ENCODE measurements around the gene AAGAB.
"Not testable (repeated sequence)": the region's sequence is repeated elsewhere in the genome, so short reads cannot be mapped to it uniquely, and the experiment has no call there.

AAGAB gene

DNA sequence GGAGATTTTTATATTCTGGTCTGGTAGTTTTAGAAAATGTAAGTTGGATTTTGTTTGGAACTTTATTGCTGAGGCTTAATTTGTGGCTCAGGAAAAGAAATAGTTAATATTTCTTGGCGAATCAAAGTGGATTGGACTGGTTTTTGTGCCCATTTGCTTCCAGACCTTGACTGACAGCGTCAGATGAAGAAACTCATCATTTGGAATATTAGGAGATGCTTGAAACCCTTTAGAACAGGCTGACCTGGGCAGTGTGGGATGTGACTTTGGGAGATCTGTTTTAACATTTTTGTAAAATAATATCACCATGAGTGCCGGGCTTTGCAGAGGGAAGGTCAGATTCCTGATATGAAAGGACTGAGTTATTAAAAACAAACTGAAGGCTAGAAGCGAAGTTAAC lies 83.0 kb downstream of the AAGAB start:
- DNase-seq (ENCODE audit: low read depth in 2 of 2): no peak

DNA sequence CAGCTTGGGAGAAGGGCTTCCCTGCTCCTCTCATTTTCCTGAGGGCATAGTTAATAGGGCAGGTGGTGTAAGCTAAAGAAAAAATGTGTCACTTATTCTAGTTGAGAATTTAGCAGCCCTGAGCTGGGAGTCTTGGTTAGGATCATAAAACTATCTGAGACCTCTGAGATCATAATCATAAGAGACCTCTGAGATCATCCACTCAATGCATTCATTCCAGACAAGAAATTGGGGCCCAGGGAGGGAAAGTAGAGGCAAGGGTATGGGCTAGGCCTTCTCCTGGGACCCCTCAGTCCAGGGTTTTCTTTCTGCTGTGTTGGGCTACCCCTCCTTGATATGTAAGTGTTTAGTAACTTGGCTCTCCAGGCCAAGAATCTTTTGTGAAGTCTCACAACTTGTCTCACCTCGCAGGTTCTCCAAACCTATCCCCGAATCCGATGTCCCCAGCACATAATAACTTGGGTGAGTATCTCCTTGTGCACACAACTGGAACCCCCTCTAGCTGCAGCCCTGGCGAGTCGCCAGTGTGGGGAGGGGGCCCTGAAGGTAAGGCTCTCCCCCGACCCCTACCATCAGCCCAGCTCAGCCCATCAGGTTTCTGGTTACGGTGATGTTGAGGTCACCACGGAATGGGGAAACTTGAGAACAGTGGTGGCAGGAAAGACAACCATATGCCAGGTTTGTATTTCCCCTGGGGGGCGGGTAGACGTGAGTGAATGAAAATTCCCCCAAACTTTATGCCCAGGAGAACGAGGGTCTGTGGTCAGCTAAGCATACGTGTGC lies 84.1 kb downstream of the AAGAB start:
- DNase-seq (ENCODE audit: low read depth in 2 of 2): no peak

DNA sequence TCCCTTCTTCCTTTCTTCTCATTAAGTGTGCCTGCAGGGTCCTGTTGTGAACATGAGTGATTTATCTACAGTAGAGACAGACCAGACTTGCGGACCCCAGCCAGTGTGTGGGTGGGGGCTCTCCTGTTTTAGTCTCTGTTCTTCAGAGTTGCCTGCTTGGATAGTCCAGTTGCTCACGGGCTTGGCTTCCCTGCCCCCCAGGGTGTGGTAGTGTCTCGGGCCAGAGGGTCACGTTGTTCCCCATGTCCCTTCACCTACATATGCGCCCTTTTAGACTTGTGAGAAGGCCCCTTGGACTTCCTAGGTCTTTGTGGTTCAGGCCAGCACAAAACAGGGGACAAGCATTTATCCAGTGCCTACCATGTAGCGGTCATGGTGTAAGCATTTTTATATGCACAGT lies 85.8 kb downstream of the AAGAB start:
- DNase-seq (ENCODE audit: low read depth in 2 of 2): no peak

DNA sequence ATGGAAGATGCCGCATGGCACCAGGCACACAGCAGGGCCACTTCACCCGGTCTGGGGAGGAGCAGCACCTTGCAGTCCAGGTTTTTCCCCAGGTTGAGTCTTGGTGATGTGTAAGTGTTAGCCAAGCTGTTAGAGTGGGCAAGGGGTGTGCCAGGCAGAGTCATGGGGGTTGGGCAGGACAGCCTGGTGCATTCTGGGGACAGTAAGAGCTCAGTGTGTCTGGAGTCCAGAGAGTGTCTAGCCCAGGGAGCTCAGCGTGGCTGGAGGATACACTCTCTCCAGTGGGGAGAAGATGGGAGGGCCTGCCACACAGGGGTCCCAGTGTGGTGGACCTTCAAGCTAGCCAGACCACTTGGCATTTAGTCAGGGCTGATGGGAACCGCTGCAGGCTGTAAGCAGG lies 87.4 kb downstream of the AAGAB start:
- no peak for DNase-seq (ENCODE audit: low read depth in 2 of 2)

DNA sequence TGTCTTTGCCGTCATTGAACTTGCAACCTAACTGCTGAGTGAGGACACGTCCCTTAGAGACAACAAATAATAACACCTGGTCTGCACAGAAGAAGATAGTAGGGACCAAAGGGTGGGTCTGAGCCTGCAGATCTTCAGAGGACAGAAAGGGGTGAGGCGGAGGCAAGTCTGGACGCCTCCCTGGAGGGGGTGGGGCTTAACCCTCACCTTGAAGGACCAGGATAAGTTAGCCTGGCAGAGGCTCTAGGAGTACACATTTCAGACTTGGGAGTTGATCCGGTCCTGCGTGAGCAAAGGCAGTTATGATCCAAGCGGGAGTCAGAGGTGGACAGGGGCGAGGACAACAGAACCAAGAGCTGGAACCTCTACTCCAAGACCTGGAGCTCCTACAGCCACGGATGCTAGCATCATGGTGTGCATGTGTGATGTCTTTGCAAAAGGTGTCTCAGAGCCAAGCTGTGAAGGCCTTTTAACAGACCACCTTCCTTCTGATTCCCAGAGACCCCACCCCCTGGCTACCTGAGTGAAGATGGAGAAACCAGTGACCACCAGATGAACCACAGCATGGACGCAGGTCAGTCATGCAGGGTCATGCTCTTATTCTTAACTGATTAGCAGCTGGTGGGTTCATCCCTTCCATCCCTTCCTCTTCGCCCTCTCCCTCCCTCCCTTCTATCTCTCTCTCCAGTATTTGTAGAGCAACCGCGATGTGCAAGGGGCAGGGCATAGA lies 88.0 kb downstream of the AAGAB start:
- DNase-seq (ENCODE audit: low read depth in 2 of 2): no peak

DNA sequence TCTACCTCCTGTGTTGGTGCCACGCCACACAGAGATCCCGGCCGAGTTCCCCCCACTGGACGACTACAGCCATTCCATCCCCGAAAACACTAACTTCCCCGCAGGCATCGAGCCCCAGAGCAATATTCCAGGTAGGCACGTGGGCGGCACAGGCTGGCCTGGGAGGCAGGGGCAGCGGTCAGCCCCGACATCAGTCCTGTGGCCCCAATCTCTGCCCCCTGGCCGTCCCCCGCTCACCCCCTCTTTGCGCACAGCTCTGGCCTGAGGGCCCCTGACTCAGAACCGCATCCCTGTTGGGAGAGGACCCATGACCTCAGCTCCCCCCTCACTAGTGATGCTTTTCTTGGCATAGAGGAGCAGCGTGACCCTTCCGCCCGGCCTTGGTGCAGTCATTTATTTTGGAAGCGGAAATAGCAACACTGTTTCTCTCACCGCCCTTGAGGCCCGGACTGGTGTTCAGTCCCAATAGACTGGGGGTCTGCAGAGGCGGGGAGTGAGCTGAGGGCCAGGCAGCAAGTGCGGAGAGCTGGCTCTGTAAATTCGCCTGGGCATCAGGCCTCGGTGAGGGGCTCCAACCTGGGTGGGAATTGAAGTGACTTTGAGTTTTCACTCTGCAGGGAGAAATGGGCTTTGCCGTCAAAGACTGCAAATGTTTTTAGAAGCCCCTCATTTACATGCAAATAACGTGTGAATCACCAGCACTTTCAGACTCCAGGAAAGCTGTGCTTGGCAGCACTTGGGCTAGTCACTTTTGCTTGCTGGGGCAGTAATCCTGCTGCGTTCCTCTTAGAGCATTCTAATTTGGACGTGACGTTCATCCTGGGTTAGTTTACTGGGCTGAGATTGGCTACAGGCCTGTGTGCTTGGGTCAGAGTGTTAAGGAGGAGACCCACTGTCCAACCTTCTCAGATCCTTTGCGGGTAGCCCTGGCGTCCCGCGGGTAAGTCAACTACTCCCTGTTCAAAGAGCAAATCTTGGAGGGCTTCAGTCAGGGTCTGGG lies 88.9 kb downstream of the AAGAB start:
- no peak for DNase-seq (ENCODE audit: low read depth in 2 of 2)

DNA sequence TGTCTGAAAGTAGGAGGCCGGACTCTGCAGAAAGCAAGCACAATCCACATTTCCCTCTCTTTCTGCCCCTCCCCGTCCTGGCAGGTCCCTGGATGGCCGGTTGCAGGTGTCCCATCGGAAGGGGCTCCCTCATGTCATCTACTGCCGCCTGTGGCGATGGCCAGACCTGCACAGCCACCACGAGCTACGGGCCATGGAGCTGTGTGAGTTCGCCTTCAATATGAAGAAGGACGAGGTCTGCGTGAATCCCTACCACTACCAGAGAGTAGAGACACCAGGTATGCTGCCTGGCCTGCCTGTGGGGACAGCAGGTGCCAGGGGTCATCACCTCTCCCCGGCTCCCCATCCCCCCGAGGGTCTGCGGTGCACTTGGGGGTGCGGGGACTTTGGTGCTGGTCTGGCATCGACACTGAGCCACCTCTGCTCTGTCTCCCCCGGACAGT lies 89.6 kb downstream of the AAGAB start:
- DNase-seq (ENCODE audit: low read depth in 2 of 2): no peak

DNA sequence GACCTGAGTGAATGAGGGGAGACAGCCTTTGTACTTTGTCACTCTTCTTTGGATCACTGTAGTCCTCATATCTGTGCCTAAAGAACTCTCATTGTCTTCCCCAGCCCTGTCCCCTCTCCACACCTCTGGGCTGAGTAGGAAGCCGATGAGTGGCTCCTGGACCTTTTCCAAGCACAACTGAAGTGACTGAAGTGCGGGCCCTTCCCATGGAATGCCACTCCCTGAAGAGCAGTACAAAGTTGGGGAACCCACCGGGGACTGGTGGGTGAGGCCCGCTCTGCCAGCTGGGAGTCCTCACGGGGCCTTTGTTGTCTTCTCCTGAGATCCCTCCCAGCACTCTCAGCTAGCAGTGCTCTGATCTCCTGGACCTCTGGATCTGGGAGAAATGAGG lies 90.1 kb downstream of the AAGAB start:
- DNase-seq (ENCODE audit: low read depth in 2 of 2): no peak

DNA sequence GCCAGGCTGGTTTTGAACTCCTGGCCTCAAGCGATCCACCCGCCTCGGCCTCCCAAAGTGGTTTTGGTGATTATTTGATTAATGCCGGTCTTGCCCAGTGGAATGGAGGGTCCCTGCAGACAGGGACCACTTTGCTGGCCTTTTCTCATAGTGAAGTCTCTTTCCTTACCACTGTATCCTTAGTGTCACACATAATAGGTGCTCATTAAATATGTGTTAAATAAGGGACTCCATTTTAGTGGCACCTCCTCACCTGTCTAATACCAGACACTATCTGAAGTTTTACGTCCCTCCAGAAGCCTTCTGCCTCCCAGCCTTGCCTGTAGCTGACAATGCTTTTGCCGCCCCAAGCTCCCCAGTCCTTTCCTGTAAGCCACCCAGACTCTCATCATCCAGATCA lies 91.3 kb downstream of the AAGAB start:
- DNase-seq (ENCODE audit: low read depth in 2 of 2): no peak

DNA sequence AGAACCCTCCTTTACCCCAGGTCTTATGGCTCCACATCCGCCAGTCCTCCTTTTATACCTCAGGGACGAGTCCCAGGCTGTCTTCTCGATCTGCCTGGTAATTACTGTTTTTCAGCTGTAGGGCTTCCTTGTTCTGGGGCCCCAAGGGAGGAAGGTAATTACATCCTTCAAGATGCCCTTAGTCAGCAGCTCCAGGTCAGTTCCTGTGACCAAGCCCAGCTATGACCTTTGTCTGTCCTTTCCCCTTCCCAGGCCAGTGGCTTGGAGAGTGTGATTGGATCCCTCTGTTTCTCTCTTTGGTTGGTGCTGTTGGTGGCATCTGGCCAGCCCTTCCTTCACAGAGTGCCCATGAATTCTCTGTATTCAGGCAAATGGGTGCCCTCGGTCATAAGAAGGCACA lies 92.6 kb downstream of the AAGAB start:
- no peak for DNase-seq (ENCODE audit: low read depth in 2 of 2)

DNA sequence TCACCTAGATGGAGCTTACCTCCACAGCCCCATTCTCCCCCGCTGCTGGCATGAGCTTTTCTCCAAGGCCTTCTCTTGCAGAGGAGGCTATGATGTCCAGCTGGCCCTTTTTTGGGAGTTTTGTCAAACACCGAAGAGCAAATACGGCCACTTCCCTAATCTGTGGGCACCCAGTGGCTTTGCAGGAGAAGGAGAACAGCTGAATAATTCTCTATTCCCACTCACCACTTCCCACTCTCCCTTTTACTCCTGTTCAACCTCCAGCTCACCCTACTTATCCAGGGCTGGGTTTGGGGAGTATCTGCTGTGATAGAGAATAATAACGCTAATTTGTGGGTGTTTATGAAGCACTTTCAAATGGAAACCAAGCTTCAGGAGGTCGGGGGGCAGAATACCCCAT lies 93.0 kb downstream of the AAGAB start:
- DNase-seq (ENCODE audit: low read depth in 2 of 2): no peak

DNA sequence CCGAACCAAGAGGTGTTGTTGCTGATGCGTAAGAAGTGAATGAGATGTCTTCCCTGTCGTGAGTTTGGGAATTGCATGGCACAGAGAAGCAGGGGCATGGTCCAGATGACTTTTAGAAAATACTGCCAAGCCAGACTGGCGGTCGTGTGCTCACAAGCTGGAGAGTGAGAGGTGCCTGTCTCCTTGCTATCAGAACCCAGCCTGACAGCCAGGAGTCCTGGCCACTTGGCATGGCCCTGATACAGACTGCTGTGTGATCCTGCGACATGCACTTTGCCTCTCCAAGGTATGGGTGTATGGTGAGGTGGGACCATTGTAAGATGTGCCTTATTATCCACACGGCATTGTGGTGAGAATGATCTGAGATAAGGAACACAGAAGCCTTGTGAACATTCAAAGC lies 96.1 kb downstream of the AAGAB start:
- DNase-seq (ENCODE audit: low read depth in 2 of 2): no peak

DNA sequence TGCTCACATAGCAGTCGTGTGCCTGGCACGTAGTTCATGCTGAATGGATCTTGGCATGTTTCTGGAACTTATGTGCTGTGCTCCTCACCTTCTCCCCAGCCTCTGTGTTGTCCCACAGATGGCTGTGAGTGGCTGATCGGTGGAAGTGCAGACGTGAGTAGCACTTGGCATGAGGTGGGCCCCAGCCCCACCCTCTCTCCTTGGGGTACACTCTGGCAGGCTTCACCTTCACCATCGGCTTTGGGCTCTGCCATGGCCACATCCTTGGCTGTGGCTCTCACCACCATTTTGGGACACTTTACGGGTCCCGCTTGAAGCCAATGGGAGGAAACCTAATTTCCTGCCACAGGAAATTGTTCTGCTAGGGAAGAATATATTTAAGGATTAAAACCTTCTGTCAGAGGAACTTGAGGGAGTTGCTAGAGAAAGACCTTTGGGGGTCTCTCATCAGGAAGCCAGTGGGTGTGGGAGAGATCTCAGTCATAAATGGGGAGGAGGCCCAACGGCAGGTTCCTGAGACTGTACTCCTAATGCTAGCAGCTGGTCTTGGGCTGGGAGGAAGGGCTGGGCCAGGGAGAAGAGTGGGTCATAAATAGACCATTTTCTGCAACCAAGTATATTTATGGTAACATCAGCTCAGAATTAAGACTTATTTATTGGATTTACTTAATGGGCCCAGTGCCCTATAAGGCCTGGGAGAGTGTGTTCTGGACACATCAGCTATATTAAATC lies 96.8 kb downstream of the AAGAB start:
- DNase-seq (ENCODE audit: low read depth in 2 of 2): no peak

DNA sequence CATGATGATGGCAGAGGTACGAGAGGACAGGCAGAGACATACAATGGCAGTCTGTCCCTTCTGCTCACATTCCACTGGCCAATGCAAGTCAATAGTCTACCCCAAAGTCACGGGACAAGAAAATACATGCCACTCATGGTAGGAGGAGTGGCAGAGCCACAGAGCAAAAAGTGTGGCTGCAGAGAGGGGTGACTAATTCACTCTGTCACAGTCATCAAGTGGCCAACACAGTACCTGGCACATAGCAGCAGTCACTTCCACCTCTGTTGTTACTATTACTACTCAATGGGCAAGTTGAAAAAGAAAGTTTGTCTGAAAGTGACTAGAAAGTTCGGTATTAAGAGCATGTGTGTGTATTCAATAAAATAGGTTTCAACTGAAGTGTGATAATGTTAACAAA lies 97.6 kb downstream of the AAGAB start:
- no peak for DNase-seq (ENCODE audit: low read depth in 2 of 2)

DNA sequence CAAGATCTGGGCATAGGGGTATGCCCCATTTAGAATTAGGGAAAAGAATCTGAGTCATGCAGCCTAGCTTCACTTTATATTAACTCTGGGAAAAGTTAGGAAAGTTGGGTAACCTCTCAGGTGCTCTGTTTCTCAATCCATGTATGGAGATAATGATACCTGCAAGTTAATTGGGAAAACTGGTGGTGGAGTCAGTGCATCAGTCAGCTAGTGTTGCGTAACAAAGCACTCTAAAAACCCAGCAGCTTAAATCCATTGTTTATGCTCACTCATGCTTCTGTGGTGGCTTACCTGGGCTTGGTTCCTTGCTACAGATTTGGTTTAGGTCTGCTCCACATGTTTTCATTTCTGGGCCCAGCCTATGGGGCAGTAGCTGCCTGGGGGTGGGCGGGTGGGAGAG lies 98.0 kb downstream of the AAGAB start:
- no peak for DNase-seq (ENCODE audit: low read depth in 2 of 2)

DNA sequence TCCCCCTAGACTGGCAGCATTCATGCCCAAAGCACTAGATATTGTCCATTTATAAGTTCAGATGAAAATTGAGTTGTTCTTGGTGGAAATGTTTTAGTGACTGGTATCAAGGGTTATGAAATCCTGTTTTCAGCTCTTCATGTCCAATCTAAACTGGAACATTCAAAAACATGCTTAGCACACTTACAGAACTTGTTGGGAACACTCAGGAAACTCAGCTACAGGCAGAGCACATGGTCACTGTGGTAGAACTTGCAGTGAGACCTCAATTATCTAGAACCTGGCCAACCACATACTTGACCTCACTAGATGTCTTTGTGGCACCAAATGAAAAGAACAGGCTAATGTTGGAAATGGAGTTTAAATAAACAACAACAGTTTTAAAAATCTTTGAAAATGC lies 100.2 kb downstream of the AAGAB start:
- DNase-seq (ENCODE audit: low read depth in 2 of 2): no peak

DNA sequence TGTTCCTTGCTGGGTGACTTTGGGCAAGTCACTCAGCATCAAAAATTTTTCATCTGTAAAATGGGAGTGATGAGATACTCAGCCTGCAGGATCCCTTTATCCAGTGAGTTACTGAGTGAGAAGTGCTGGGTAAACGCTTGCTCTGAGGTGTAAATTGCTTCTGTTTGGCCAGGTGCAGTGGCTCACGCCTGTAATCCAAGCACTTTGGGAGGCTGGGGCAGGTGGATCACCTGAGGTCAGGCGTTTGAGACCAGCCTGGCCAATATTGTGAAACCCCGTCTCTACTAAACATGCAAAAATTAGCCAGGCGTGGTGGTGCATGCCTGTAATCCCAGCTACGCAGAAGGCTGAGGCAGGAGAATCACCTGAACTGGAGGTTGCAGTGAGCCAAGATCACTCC lies 101.4 kb downstream of the AAGAB start:
- DNase-seq (ENCODE audit: low read depth in 2 of 2): not testable (repeated sequence)

DNA sequence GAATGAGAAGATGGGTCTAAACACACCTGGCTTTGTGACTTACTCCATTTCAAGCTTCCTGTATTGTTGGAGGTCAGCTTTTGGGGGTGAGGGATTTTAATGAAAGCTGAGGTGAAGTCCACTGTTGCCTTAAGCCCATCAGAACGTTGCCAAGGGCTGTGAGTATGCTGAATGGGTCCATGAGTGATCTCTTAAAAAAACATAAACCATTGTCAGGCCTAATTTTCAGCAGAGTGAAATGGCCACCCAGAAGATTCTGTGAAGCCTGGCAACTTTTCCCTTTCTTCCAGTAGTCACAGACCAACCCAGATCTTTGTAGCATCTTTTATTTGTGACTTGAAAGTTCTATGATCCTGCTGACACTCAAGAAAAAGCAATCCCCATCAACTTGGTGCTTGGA lies 102.0 kb downstream of the AAGAB start:
- DNase-seq (ENCODE audit: low read depth in 2 of 2): no peak

Measured in stimulated activated CD4-positive, alpha-beta T cell treated with anti-CD3 and anti-CD28 coated beads, Interleukin-4, amount 100 ng/mL, for 48 hours (primary cell).